NCI-H1048 (cell line): ENCODE data around the gene PRMT2.

Experiments
- DNase-seq: peaks from one replicate; lab custom pipeline; 2025; lab: John Stamatoyannopoulos, UW

Gene PRMT2

DNA sequence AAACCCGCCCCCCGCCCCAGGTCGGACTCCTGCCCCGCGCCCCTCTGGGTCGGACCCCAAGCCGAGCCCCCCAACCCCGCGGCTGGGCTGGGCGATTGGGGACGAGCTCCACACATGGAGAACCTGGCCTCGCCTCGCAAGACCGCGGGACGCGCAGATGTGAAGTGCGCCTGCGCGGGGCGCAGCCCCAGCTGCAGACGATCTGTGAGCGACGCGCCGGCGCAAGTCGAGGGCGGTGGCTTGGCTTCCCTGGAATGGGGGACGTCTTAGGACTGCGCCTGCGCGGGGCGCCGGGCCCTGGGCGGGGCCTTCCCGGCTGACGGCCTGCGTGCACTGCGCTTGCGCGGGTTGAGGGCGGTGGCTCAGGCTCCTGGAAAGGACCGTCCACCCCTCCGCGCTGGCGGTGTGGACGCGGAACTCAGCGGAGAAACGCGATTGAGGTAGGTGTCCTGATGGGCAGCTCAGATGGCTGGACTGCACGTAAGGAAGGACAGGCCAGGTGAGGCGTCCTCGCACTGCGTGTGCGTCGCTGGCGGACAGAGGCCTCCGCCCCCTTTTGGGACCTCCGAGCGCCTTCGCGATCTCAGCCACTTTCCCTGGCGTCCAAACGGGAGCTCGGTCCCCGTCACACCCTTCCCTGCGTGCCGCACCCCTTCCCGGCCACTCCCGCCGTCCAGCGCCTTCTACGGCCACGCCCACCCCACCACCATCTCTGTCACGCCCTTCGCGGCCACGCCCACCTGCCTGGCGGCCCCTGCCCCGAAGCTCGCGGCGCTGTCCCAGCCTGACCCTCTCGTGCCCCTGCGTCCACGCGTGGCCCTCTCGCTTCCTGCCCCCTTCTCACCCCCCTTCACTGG lies at the start of gene PRMT2:
TSS of gene PRMT2 (plus strand) at position 351 of the 857 bp plus-strand sequence. CDS start 1,278 bp downstream, outside the sequence.
- peak; percentile 96 for DNase-seq

DNA sequence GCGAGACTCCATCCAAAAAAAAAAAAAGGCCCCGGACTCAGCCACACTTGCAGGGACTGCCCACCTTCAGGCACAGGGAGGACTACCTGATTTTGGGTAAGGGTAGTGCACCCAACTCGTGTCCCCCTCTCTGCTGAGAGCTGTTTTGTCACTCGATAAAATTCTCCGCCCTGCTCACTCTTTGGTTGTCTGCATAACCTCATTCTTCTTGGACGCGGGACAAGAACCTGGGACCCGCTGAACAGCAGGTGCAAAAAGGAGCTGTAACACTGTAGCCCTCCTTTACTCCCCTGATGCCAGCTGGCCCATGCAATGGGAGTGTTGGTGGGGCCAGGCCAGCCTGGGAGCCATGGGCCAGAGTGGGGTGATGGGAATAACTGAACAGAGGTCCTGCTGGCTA lies 41.2 kb upstream of the PRMT2 start:
- no peak for DNase-seq

DNA sequence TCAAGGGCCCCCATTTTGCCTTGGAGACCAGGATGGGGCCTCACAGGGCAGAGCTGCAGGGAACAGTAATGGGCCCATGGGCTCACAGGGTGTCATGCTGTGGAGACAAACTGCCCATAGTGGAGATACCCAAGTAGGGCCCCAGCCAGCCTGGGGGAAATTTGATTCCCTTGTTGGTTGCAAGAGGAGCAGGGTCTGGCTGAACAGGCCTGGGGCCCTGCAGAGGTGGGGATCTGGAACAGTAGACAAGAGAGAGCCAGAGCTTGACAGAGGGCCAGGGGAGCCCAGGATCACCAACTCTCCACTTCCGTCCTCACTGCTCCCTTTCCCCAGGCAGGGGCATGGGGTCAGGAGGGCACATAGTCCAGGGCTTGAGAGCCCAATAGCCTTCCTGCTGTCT lies 39.3 kb upstream of the PRMT2 start:
- DNase-seq: no peak

DNA sequence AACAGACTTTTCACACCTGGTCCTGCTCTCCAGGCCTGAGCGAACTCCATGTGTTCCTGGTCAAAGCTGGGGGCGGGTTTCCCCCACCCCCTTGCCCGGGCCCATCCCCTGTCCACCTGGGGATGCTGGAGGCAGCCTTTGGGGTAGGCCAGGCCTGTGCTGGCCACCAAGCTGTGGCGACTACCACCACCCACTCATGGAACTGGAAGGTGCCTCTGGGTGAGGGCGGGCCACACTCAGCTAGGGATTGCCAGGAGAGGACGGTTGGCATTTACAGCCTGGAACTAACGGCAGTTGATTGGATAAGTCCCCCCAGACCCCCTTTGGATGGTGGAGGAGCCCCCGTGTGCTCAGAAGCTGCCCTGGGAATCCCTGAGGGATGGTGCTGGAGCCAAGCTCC lies 38.4 kb upstream of the PRMT2 start:
- no peak for DNase-seq

DNA sequence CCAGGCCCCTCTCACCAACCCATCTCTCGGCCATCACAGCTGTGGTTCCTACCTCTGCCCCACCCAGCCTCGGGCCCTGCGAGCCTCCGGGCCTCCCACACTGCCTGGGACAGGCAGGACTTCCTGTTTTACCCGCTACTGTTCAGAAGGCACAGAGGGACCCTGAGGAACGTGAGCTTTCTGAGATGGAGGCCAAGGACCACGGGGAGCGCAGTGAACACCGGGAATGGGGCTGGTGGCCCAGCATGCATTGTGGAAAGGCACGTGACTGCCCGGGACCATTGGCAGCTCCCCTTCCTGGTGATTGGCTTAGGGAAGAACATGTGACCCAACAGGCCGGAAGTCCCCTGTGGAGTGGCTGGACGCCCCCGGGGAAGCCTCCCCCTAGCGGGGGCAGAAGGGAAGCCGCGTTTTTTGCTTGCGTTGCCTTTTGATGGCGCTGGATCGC lies 37.6 kb upstream of the PRMT2 start:
- no peak for DNase-seq

DNA sequence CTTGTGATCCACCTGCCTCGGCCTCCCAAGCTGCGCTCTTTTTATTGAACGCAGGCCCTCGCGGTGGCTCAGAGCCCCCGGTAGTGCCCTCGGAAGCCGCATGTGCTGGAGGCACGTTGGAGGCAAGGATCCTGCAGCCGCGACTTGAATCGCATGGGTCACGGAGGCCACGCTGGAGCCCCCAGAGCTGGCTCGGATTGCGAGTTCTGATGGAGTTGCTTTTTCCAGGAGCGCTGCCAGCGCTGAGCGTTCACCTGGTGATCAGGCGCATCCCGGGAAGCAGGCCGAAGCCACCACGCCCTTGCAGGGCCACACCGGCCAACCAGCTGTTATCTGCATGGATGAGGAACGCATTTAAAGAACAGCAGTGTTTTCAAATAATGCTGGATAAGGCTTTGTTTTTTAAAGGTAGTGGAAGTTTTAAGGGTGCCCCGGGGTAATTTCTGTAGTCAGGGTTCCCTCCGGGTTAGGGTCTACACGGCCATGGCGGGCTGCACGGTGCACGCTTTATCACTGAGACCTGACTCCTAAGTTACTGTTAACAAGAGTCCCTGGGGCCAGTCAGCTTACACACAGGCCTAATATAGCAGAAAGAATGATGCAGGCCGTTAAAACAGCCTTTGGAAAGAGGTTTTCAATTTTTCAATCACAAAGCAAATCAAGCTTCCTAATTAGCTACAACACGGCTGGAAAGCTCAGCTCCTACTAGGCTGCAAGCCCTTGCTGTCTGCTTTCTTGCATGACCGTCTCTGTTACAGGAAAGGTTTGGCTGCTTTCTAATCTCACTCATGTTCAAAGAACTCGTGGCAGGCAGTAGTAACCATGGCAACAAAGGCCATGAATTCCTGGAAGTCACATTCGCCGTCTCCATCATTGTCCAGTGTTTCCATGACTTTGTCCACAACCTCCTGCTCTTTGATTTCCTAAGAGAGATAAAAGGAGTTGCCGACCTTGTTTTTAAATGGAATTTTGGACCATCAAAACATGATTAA lies 36.6 kb upstream of the PRMT2 start:
- DNase-seq: no peak

DNA sequence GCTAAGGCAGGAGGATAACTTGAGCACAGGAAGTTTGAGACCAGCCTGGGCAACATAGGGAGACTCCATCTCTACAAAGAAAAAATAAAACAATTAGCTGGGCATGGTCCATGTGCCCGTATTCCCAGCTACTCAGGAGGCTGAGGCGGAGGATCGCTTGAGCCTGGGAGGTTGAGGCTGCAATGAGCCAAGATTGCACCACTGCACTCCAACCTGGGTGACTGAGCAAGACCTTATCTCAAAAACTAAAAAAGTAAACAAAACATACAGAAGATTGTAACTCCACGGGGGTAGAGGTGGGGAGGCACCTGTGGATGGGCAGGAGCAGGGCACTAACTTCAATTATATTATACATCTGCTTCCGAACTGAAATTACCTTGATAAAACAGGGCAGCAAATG lies 35.2 kb upstream of the PRMT2 start:
- DNase-seq: no peak

DNA sequence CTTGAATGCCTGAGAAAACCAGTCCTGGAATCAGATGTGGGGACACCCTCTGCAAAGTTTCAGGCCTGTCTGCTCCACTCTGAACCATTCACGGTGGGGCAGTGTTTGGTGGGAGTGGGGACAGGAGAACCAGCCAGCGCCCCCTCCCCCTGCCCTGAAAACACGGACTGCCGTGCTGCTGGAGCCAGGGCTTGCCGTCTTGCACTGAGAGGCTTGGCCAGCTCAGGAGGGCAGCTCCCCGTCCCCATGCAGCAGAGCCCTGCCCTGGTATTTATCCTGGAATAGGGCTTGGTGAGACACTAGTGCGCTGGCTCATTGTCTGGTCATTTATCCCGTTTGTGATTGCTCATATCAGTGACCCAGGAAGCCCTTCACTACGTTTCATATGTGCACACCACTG lies 34.5 kb upstream of the PRMT2 start:
- no peak for DNase-seq

DNA sequence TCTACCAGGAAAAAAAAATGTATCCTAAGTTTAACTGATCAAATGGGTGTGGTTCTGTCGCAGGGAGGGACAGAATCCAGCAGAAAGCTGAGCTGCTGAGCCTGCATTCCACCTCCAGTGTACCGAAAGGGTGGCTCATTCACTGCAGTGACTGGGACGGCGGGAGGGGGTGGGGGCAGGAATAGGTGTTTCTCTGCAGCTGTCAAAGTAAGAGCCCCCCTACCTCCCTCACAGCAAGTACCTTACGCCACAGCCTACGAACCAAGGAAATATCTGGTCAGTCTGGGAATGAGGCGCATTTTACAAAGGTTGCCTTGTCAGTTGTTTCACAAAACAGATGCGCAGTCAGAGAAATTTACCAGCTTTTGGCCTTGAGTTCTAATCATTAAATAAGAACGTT lies 32.2 kb upstream of the PRMT2 start:
- DNase-seq: no peak

DNA sequence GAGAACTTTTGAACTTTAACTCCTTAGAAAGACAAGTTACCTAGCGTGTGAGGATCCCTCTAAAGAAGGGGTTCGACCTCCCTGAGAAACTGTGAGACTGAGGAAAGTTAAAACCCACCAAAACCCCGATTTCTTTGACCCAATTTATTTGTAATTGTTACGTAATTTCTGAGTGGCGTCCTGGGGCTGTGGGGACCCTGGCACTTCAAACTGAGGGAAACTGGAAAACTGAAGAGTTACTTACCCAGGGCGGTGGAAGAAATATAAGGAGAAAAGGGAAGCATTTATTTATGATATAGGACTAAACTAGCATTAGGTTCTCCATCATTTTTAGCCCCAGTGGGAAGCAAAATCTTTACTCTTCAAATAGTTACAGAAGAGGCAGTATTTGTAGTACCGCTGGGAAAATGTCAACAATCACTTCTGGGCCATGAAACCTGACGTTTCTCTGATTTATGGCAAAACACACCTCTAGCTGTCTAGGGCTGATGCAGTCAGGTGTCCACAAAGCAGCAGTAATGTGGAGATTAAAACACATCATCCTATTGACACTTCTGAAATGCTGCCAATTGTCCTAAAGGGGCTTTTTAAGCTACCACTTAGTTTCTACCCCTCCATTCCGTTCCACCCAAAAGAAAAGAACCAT lies 31.0 kb upstream of the PRMT2 start:
- no peak for DNase-seq

DNA sequence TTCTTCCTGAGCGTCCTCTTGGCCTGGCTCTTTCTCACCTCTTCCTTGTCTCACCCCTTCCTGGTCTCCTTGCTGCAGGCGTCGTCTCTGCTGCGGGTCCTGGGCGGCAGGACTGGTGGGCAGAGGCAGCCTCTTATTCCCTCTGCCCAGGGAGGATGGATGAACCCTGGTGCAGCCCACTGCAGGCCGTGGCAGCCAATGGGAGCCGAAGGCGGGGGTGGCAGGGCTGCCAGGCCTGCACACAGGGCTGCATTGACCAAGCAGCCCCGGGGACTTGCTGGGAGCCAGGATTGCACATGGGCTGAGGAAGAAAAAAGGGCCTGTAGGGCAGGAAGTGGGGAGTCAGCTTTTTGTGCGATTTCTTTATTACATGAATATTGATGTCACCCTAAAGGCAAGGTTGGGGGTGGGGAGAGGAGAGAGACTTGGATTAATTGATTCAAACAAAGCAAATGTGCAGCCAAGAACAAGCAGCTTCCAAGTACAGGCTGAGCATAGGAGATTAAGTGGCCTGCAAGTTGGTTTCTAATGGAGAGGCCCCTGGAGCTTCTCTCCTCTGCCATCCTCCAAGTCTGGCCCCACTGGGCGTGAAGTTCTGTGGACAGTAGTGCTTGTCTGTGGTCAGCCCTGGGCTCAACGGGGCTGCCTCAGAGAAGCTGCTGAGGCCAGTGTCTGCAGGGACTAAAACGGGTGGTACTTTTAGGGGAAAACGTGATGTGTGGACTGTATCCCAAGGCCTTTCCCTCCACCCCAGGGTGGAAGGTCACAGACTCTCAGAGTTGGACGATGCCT lies 30.3 kb upstream of the PRMT2 start, which contains the start of gene S100B:
TSS of gene S100B (minus strand) at position 108 of the 792 bp plus-strand sequence. CDS start 2,667 bp downstream, outside the sequence.
- DNase-seq: no peak

DNA sequence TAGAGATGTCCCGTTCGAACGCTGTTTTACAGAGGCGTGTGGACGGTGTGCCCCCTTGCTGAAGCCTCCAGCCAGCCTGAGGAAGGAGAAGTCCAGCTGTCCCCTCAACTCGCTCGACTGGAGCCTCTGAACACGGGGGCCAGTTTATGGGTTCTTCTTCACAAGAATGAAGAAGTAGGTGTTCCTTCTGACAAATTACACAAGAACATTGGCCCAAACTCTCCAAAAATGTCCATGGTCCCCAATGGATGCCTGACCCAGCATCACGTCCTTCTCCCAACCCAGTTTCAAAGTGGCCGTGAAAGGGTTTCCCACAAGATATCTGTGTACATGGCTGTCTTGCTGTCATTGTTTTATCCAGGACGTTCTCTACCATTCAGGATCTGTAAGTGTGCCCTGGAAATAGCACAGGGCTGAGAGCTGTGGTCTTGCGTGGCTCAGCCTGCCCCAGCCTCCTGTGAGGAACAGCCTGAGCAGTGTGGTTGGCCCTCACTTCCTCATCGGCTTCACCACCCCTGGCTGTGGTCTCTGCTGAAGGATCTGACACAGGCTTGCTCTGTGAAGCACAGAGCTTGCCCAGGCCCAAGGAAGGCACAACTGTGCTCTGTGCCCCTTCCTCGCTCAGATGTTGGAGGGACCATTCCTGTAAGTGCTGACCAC lies 29.6 kb upstream of the PRMT2 start:
- no peak for DNase-seq

DNA sequence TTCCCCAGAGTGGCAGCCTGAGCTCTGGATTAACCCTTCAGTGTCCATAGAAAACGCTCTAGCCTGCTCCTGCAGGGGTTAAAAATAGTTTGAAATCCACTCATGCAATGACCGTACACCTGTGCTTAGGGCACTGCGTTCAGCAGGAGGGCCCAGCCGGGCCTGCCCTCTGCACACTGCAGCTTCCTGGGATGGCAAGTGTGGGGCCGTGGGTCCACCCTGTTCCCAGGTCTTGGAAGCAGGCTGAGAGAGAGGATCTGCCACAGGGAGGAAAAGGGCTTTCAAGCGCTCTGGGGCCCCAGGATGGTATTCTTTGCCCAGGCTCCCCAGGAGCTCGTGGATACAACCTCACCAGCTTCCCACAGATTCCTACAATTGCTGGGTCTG lies 29.1 kb upstream of the PRMT2 start:
- DNase-seq: no peak

DNA sequence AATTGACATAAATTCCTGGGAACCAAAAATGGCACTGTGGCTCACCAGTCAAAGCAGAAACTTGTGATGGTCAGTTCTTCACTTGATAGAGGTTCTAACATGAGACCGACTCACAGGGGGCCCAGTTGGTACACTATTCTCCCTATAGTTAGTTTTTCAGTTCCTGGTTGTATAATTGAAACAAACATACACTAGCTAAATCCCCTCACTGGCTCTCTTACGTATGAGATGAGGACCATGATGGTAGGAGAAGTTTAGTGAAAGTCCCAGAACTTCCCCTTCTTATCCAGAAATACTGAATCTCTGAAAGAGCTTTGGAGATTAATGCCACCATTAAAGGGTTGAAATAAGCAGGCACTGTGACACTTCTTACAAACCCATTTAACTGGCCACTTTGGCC lies 27.8 kb upstream of the PRMT2 start:
- no peak for DNase-seq

DNA sequence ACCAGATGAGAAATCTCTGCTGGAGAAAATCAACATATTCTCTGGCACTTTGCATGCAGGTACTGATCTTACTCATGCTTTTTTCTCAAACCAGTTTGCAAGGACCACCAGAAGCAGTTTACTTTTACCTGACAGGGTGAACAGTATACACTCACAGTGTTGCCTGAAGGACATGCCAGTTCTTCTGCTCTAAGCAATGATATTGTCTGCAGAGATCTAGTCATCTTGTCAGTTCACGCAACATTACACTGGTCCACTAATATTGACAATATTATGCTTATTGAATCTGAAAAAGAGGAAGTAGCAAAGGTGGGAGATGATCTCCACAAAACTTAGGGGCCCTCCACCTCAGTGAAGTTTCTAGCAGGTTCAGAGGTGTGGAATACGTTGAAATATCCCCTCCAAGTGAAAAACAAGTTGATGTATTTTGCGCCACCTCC lies 26.8 kb upstream of the PRMT2 start:
- no peak for DNase-seq

DNA sequence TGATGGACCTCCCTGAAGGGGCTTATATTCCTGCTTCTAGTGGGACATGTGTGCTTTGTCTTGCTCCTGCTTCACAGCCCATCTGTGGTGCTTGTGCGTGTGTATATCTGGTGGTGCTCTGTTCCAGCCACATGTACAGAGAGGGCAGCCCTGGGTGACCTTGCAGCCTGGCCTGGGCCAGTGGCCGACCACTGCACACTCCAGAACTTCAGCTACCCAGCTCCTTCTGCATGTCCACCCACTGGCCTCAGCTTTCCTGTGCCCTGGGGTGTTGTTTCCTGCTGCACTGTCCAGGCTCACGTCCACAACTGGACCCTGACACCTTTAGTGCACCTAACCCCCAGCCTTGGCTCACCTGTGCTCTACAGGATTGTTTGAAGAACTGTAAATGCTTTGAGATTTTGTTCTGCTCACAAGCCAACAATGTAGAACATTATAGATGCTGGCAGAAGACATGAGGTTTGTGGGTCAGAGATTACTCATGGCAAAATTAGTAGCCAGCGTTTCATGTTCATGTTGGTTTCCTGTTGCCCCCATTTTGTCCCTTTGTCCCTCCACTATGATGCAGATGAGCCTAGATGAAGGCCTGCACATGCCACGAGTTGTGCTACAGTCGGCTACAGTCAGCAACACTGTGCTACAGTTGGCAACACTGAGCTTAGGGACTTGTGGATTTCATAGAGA lies 25.3 kb upstream of the PRMT2 start:
- DNase-seq: no peak

DNA sequence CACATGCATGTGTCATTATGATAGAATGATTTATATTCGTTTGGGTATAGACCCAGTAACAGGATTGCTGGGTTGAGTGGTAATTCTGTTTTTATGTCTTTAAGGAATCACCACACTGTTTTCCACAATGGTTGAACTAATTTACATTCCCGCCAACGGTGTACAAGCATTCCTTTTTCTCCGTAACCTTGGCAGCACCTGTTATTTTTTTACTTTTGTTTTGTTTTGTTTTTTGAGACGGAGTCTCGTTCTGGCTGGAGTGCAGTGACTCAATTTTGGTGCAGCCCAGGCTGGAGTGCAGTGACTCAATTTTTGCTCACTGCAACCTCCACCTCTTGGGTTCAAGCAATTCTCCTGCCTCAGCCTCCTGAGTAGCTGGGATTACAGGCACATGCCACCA lies 22.1 kb upstream of the PRMT2 start:
- DNase-seq: no peak

DNA sequence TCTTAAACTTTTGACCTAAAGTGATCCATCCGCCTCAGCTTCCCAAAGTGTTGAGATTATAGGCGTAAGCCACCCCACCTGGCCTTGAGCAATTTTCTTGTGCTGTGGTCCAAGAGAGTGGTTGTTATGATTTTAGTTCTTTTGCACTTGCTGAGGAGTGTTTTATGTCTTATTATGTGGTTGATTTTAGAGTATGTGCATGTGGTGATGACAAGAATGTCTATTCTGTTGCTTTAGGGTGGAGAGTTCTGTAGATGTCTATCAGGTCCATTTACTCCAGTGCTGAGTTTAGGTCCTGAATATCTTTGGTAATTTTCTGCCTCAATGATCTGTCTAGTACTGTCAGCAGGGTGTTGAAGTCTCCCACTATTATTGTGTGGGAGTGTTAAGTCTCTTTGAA lies 19.4 kb upstream of the PRMT2 start:
- no peak for DNase-seq

DNA sequence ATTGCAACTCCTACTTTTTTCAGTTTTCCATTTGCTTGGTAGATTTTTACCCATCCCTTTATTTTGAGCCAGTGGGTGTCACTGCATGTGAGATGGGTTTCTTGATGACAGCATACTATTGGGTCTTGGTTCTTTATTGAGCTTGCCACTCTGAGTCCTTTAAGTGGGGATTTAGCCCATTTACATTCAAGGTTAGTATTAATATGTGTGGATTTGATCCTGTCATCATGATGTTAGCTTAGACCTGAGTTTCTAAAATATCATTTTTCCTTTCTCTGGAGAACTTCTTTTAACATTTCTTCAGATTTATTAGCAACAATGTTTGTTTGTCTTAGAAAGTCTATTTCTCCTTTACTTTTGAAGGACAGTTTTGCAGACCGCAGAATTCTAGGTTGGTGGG lies 18.8 kb upstream of the PRMT2 start:
- DNase-seq: no peak
